Endothelial cell (in vitro differentiated cells): ENCODE results near the gene MED16. TPM values are rescaled to one million over a fixed set of nuclear protein-coding genes. Genes with fewer than 3 reads are reported as not detected.

Experiments
- DNase-seq: peaks from one replicate; pipeline ENCODE4 v3.0.0; 2021; ENCODE audit warnings: low spot score
- H3K27ac Mint-ChIP-seq: one replicate; pipeline ENCODE4 v1.8.0; 2021; ENCODE audit warnings: mixed read lengths, inconsistent platforms; ENCODE audit not compliant: unreplicated experiment
- H3K27me3 Mint-ChIP-seq: one replicate; pipeline ENCODE4 v1.8.0; 2021; ENCODE audit warnings: mild to moderate bottlenecking, moderate library complexity, mixed read lengths, inconsistent platforms; ENCODE audit not compliant: unreplicated experiment
- H3K36me3 Mint-ChIP-seq: one replicate; pipeline ENCODE4 v1.8.0; 2021; ENCODE audit warnings: mild to moderate bottlenecking, low read depth, mixed read lengths, inconsistent platforms; ENCODE audit not compliant: unreplicated experiment
- H3K4me1 Mint-ChIP-seq: one replicate; pipeline ENCODE4 v1.8.0; 2021; ENCODE audit warnings: mild to moderate bottlenecking, mixed read lengths, inconsistent platforms; ENCODE audit not compliant: unreplicated experiment
- H3K4me3 Mint-ChIP-seq: one replicate; pipeline ENCODE4 v1.8.0; 2021; ENCODE audit warnings: mild to moderate bottlenecking, mixed read lengths, inconsistent platforms; ENCODE audit not compliant: unreplicated experiment
- H3K9me3 Mint-ChIP-seq: one replicate; pipeline ENCODE4 v1.8.0; 2021; ENCODE audit warnings: mixed read lengths, inconsistent platforms; ENCODE audit not compliant: unreplicated experiment
- total RNA-seq: library from RNA; stranded (reverse); fragmentation: NEBNext Ultra II Directional; extraction: Animal tissue kit (Norgen Biotek cat#: 25700); gene quantifications from one replicate; pipeline ENCODE4 v1.2.1, GENCODE V29; 2021; ENCODE audit not compliant: unreplicated experiment
- TF ChIP-seq, protein P1 (sequence below): fragments of 200-600 bp; sonication (generic); IDR thresholded peaks from one replicate; pipeline ENCODE4 v1.5.0; 2021; ENCODE audit warnings: antibody characterized with exemption; ENCODE audit not compliant: unreplicated experiment

Gene MED16
- total RNA-seq, 1 donor from 2014 or later, result 66.5 TPM

GRCh38 chr19:925526-926322 is 32.7 kb upstream of the MED16 start, which contains the start of gene ARID3A:
TSS of gene ARID3A (plus strand) at chr19:926035. CDS start at chr19:929529, 3,494 bp downstream.
- TF ChIP-seq, protein P1, sequence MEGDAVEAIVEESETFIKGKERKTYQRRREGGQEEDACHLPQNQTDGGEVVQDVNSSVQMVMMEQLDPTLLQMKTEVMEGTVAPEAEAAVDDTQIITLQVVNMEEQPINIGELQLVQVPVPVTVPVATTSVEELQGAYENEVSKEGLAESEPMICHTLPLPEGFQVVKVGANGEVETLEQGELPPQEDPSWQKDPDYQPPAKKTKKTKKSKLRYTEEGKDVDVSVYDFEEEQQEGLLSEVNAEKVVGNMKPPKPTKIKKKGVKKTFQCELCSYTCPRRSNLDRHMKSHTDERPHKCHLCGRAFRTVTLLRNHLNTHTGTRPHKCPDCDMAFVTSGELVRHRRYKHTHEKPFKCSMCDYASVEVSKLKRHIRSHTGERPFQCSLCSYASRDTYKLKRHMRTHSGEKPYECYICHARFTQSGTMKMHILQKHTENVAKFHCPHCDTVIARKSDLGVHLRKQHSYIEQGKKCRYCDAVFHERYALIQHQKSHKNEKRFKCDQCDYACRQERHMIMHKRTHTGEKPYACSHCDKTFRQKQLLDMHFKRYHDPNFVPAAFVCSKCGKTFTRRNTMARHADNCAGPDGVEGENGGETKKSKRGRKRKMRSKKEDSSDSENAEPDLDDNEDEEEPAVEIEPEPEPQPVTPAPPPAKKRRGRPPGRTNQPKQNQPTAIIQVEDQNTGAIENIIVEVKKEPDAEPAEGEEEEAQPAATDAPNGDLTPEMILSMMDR, result no peak
- Mint-ChIP-seq H3K27ac (peak within 1 kb of the TSS; percentile 61), H3K27me3 (peaks cover 8% of the 10 kb centered on the region), H3K36me3 (peaks cover 8% of the 10 kb centered on the region), H3K4me1 (peaks cover 1% of the 10 kb centered on the region), H3K9me3 (no peaks in the 10 kb centered on the region), H3K4me3 (peak within 1 kb of the TSS; percentile 93)
- peak; percentile 74 for DNase-seq

GRCh38 chr19:925087-925525 is 32.1 kb upstream of the MED16 start:
- DNase-seq, result no peak

DNA sequence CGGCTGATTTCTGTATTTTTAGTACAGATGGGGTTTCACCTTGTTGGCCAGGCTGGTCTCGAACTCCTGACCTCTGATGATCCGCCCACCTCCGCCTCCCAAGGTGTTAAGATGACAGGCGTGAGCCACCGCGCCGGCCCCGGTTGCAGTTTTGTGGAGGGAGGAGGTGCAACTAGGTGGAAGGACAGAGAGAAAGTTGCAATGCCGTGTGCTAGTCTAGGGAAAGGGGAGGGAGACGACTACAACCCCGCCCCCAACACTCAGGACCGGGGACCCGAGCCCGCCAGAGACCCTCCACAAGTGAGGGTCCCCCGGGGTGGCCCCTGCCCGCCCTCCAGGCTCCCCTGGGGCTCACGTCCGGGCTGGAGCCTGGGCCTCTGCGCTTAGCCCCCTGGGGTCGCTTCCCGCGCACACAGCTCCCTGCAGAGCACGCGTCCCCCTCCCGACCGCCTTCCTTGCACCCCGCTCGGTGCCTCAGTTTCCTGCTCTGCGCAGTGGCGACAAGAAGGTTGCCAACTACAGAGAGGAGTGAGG is 31.6 kb upstream of the MED16 start:
- peaks cover 5% of the 10 kb centered on the region for H3K27me3 Mint-ChIP-seq
- no peak overlapping the region for H3K27ac Mint-ChIP-seq
- H3K4me1 Mint-ChIP-seq, result peaks cover 2% of the 10 kb centered on the region
- TF ChIP-seq, protein P1, result no peak
- H3K9me3 Mint-ChIP-seq, result no peaks in the 10 kb centered on the region
- H3K36me3 Mint-ChIP-seq, result peaks cover 6% of the 10 kb centered on the region
- DNase-seq, result no peak
- H3K4me3 Mint-ChIP-seq, result peak overlapping the region; percentile 79

More at GRCh38 chr19:925087-925525, 32.1 kb upstream of the MED16 start:
- Mint-ChIP-seq H3K36me3 (peaks cover 9% of the 10 kb centered on the region), H3K4me3 (peak overlapping the region; percentile 81), H3K27ac (no peak overlapping the region), H3K9me3 (no peaks in the 10 kb centered on the region), H3K4me1 (peaks cover 2% of the 10 kb centered on the region), H3K27me3 (peaks cover 10% of the 10 kb centered on the region)
- TF ChIP-seq, protein P1, result no peak

DNA sequence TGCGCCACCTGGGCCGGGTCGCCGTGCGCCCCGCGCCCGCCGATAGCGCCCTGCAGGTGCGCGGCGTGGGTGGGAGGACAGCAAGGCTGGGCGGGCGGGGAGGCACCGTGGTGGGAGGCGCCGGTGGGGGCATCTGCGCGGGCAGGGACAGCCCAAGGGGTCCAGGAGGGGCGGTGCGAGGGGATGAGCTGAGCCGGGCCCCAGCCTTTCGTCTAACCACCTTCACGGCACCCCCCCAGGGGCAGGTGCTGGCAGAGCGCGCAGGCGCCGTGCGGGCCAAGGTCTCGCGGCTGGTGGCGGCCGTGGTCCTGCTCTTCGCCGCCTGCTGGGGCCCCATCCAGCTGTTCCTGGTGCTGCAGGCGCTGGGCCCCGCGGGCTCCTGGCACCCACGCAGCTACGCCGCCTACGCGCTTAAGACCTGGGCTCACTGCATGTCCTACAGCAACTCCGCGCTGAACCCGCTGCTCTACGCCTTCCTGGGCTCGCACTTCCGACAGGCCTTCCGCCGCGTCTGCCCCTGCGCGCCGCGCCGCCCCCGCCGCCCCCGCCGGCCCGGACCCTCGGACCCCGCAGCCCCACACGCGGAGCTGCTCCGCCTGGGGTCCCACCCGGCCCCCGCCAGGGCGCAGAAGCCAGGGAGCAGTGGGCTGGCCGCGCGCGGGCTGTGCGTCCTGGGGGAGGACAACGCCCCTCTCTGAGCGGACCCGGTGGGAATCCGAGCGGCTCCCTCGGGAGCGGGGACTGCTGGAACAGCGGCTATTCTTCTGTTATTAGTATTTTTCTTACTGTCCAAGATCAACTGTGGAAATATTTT is 27.3 kb upstream of the MED16 start:
- DNase-seq, result no peak
- H3K27ac Mint-ChIP-seq, result no peak overlapping the region
- TF ChIP-seq, protein P1, result no peak
- H3K36me3 Mint-ChIP-seq, result peaks cover 6% of the 10 kb centered on the region
- peaks cover 2% of the 10 kb centered on the region for H3K4me1 Mint-ChIP-seq
- H3K27me3 Mint-ChIP-seq, result peaks cover 7% of the 10 kb centered on the region
- no peaks in the 10 kb centered on the region for H3K9me3 Mint-ChIP-seq
- H3K4me3 Mint-ChIP-seq, result no peak overlapping the region
